ENCODE results near the gene PROKR1. TPM values are rescaled to one million over a fixed set of nuclear protein-coding genes. Genes with fewer than 3 reads are reported as not detected.

Gene PROKR1
- not detected in 2 replicates for total RNA-seq

DNA sequence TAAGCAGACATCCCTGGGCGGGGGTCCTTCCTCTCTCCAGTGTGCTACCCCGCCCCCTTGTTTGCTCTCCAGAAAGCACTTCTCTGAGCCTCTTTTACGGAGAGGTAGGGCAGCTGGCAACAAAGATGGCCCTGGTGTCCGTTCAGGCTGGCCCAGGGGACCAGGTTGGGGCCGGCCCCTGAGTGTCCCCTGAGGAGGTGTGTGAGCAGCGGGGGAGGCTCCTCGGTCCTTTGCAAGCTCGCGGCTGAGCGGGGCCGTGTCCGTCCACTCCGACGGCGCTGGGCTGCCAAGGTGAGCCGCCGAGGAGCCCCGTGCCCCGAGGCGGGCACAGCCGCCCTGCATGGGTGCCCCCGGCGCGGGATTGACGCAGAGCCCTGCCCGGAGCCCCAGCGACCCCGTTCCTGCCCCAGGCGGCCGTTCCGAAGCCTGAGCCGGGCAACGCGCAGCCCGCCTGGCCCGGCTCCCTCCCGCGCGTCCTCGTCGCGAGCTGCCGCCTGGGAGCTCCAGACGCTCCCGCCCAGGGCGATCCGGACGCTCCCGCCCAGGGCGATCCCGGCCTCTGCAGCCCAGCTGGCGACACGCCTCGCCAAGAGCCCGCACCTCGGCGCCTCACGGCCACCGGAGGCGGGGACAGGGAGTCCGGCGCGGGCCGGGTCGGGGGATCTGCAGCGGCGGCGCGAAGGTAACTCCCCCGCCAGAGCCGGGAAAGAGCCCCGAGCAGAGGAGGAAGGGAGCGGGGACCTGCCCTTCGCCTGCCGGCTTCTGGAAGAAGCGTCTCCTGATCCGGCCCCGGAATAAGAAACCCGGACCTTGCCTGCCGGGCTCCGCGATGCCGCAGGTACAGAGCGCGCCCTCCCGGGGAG lies at the start of gene PROKR1:
TSS of gene PROKR1 (plus strand) at position 569 of the 863 bp plus-strand sequence. CDS start 2,243 bp downstream, outside the sequence.

Other genes starting within 250 kb of the PROKR1 start
- gene FBXO48, start 176.3 kb upstream of the PROKR1 start, total RNA-seq = 0.72 and 0.78 TPM in 2 replicates
- 2.2 and 2.3 TPM in 2 replicates for gene APLF, start 176.0 kb upstream of the PROKR1 start, total RNA-seq
- 20.4 and 30.2 TPM in 2 replicates for gene ARHGAP25, start 91.2 kb downstream of the PROKR1 start, total RNA-seq
- not detected in 2 replicates for gene BMP10, start 227.8 kb downstream of the PROKR1 start, total RNA-seq

All from hair follicular keratinocyte (primary cell).